NB4 (cell line): ENCODE measurements around the gene IFT122.

Experiments
- DNase-seq: peaks from one replicate; pipeline ENCODE4 v3.0.0; 2010; ENCODE audit warnings: low read depth
- H3K4me3 ChIP-seq: one replicate; pipeline ENCODE4 v1.5.1; 2011; ENCODE audit warnings: mild to moderate bottlenecking, low read depth, low read length, moderate library complexity
- CTCF ChIP-seq: IDR thresholded peaks from one replicate; pipeline ENCODE4 v1.5.1; 2012; ENCODE audit warnings: low read depth, low read length
- MAX ChIP-seq: IDR thresholded peaks from 2 replicates; pipeline ENCODE4 v1.6.1; 2011; ENCODE audit warnings: low read depth, low read length
- MYC ChIP-seq: IDR thresholded peaks from 2 replicates; pipeline ENCODE4 v1.6.1; 2011; ENCODE audit warnings: low read depth, low read length
- POLR2A ChIP-seq: IDR thresholded peaks from 2 replicates; pipeline ENCODE4 v1.6.1; 2011; ENCODE audit warnings: mild to moderate bottlenecking; ENCODE audit not compliant: insufficient read length; ENCODE audit errors: extremely low read depth

The IFT122 gene

GRCh38 chr3:129558772-129559564, 118.9 kb downstream of the IFT122 start:
- peak; percentile 84 for DNase-seq
- no peak overlapping the region for H3K4me3 ChIP-seq
- TF ChIP-seq CTCF = no peak
- 0 out of 2 replicates have a peak, but pooled peaks have one; percentile 27 for TF ChIP-seq MYC
- TF ChIP-seq MAX = peak; percentile 24; the same call in 1 of the 2 replicates

GRCh38 chr3:129559565-129560079, 119.6 kb downstream of the IFT122 start:
- TF ChIP-seq MAX (no peak), MYC (no peak), POLR2A (no peak), CTCF (no peak)
- DNase-seq = no peak
- no peak overlapping the region for H3K4me3 ChIP-seq

GRCh38 chr3:129560269-129560787, 120.3 kb downstream of the IFT122 start:
- DNase-seq = peak; percentile 71
- TF ChIP-seq MAX (no peak), POLR2A (no peak), CTCF (no peak), MYC (no peak)
- H3K4me3 ChIP-seq = no peak overlapping the region

- peak; percentile 41 for DNase-seq
- no peak for TF ChIP-seq CTCF
- TF ChIP-seq POLR2A = no peak
- no peak for TF ChIP-seq MAX
- TF ChIP-seq MYC = no peak
These were observed 121.0 kb downstream of the IFT122 start for GRCh38 chr3:129560911-129561594.

GRCh38 chr3:129561619-129562248, 121.7 kb downstream of the IFT122 start:
- no peak overlapping the region for H3K4me3 ChIP-seq
- no peak for DNase-seq

More at GRCh38 chr3:129560911-129561594, 121.0 kb downstream of the IFT122 start:
- no peak overlapping the region for H3K4me3 ChIP-seq

More at GRCh38 chr3:129561619-129562248, 121.7 kb downstream of the IFT122 start:
- TF ChIP-seq MAX (no peak), MYC (no peak), CTCF (no peak), POLR2A (no peak)
